BLaER1 treated with 17β-estradiol and CSF1 and Interleukin-3, amounts not matched to agents 10 nM and 100 nM (cell line): ENCODE data around the gene CFAP77.
A peak's percentile ranks its signal among the peaks of the same experiment; 100 is the strongest.

Source experiments
- H3K27ac ChIP-seq, 11 experiments: shearing (Covaris generic); formaldehyde crosslinking; 2 replicates each; pipeline ENCODE4 v1.8.1; 2022
- H3K27me3 ChIP-seq, 11 experiments: shearing (Covaris generic); formaldehyde crosslinking; 2 replicates each; pipeline ENCODE4 v1.8.1; 2022
- H3K36me3 ChIP-seq, 11 experiments: shearing (Covaris generic); formaldehyde crosslinking; 2 replicates each; pipeline ENCODE4 v1.8.1; 2022
- H3K4me1 ChIP-seq, 10 experiments: shearing (Covaris generic); formaldehyde crosslinking; 2 replicates each; pipeline ENCODE4 v1.8.1; 2022
- H3K4me2 ChIP-seq, 11 experiments: shearing (Covaris generic); formaldehyde crosslinking; 2 replicates each; pipeline ENCODE4 v1.8.1; 2022
- H3K4me3 ChIP-seq, 10 experiments: shearing (Covaris generic); formaldehyde crosslinking; 2 replicates each; pipeline ENCODE4 v1.8.1; 2022
- H3K9ac ChIP-seq, 11 experiments: shearing (Covaris generic); formaldehyde crosslinking; 2 replicates each; pipeline ENCODE4 v1.8.1; 2022
- H3K9me3 ChIP-seq, 11 experiments: shearing (Covaris generic); formaldehyde crosslinking; replicated peaks in 1 of 11; 2 replicates each; pipeline ENCODE4 v1.8.1; 2022
- H4K20me1 ChIP-seq, 11 experiments: shearing (Covaris generic); formaldehyde crosslinking; 2 replicates each; pipeline ENCODE4 v1.8.1; 2022
- Cebpa-rat ChIP-seq, 11 experiments: shearing (Covaris generic); IDR thresholded peaks; 2 replicates each; pipeline ENCODE4 v1.8.1; 2022

The CFAP77 gene

GRCh38 chr9:132472599-132472998 lies 62.6 kb downstream of the CFAP77 start:
- Histone ChIP-seq H3K9ac (0 out of 22 replicates have a peak overlapping the region, but pooled peaks of 1 of the 11 experiments have one; percentile 7), H3K27me3 (no peaks in the 10 kb centered on the region), H3K27ac (no peak overlapping the region), H4K20me1 (no peaks in the 10 kb centered on the region), H3K9me3 (no peaks in the 10 kb centered on the region), H3K4me3 (no peak overlapping the region), H3K36me3 (no peaks in the 10 kb centered on the region), H3K4me2 (peak overlapping the region in 8 of 11 experiments; percentile 21 to 66 (median 48); a peak in 15 of 22 replicates), H3K4me1 (peaks cover 0 to 20% (median 13%) of the 10 kb centered on the region in 10 experiments; a peak in 14 of 20 replicates)
- no peak for TF ChIP-seq Cebpa-rat (IDR thresholded peaks at IDR 0.05)

- H3K4me3 ChIP-seq: no peak overlapping the region
- H3K4me1 ChIP-seq: peaks cover 0 to 27% (median 18%) of the 10 kb centered on the region in 10 experiments; a peak in 16 of 20 replicates
- H3K36me3 ChIP-seq: no peaks in the 10 kb centered on the region
- no peak overlapping the region for H3K27ac ChIP-seq
- TF ChIP-seq Cebpa-rat (IDR thresholded peaks at IDR 0.05): no peak
- H3K9ac ChIP-seq: no peak overlapping the region
- no peaks in the 10 kb centered on the region for H4K20me1 ChIP-seq
- H3K9me3 ChIP-seq: no peaks in the 10 kb centered on the region
- H3K27me3 ChIP-seq: no peaks in the 10 kb centered on the region
- H3K4me2 ChIP-seq: no peak overlapping the region
These were observed 64.2 kb downstream of the CFAP77 start for GRCh38 chr9:132474253-132474652.

- peaks cover 13 to 50% (median 43%) of the 10 kb centered on the region in 10 experiments for H3K4me1 ChIP-seq
- H3K4me3 ChIP-seq: no peak overlapping the region
- no peak overlapping the region for H3K27ac ChIP-seq
- peak overlapping the region in 6 of 11 experiments; percentile 24 to 82 (median 69); a peak in 12 of 22 replicates for H3K4me2 ChIP-seq
- H4K20me1 ChIP-seq: no peaks in the 10 kb centered on the region
- peaks cover 0 to 12% (median 0%) of the 10 kb centered on the region in 11 experiments; a peak in 5 of 22 replicates for H3K27me3 ChIP-seq
- no peaks in the 10 kb centered on the region for H3K9me3 ChIP-seq
- H3K9ac ChIP-seq: no peak overlapping the region
- H3K36me3 ChIP-seq: no peaks in the 10 kb centered on the region
- TF ChIP-seq Cebpa-rat (IDR thresholded peaks at IDR 0.05): no peak
These were observed 68.5 kb downstream of the CFAP77 start for GRCh38 chr9:132478353-132479050.

- Histone ChIP-seq H3K36me3 (no peaks in the 10 kb centered on the region), H3K9me3 (no peaks in the 10 kb centered on the region), H3K9ac (no peak overlapping the region), H3K27ac (no peak overlapping the region), H3K4me1 (peaks cover 13 to 60% (median 53%) of the 10 kb centered on the region in 10 experiments), H3K27me3 (peaks cover 0 to 12% (median 0%) of the 10 kb centered on the region in 11 experiments; a peak in 5 of 22 replicates), H3K4me3 (no peak overlapping the region), H3K4me2 (peak overlapping the region in 9 of 11 experiments; percentile 12 to 82 (median 66); a peak in 17 of 22 replicates), H4K20me1 (no peaks in the 10 kb centered on the region)
- no peak for TF ChIP-seq Cebpa-rat (IDR thresholded peaks at IDR 0.05)
These were observed 69.7 kb downstream of the CFAP77 start for GRCh38 chr9:132479733-132480132.

GRCh38 chr9:132481053-132481849 lies 71.2 kb downstream of the CFAP77 start:
- Histone ChIP-seq H3K4me3 (peak overlapping the region in 1 of 10 experiments; percentile 19; a peak in 3 of 20 replicates), H3K27me3 (peaks cover 0 to 14% (median 0%) of the 10 kb centered on the region in 11 experiments; a peak in 6 of 22 replicates), H3K27ac (peak overlapping the region in 4 of 11 experiments; percentile 1 to 36 (median 14); a peak in 1 of 22 replicates), H4K20me1 (no peaks in the 10 kb centered on the region), H3K36me3 (no peaks in the 10 kb centered on the region), H3K4me1 (peaks cover 14 to 72% (median 60%) of the 10 kb centered on the region in 10 experiments), H3K9me3 (no peaks in the 10 kb centered on the region), H3K9ac (peak overlapping the region in 2 of 11 experiments; percentile 25 to 34; a peak in 3 of 22 replicates), H3K4me2 (peak overlapping the region; percentile 57 to 97 (median 79))
- TF ChIP-seq Cebpa-rat (IDR thresholded peaks at IDR 0.05): no peak

GRCh38 chr9:132482196-132482813 lies 72.3 kb downstream of the CFAP77 start:
- Histone ChIP-seq H3K27ac (0 out of 22 replicates have a peak overlapping the region, but pooled peaks of 1 of the 11 experiments have one; percentile 20), H3K4me2 (peak overlapping the region; percentile 57 to 97 (median 79)), H3K9me3 (no peaks in the 10 kb centered on the region), H3K27me3 (peaks cover 0 to 24% (median 0%) of the 10 kb centered on the region in 11 experiments; a peak in 8 of 22 replicates), H4K20me1 (no peaks in the 10 kb centered on the region), H3K4me3 (peak overlapping the region in 6 of 10 experiments; percentile 0 to 19 (median 6); a peak in 3 of 20 replicates), H3K36me3 (no peaks in the 10 kb centered on the region), H3K4me1 (peaks cover 23 to 82% (median 70%) of the 10 kb centered on the region in 10 experiments), H3K9ac (peak overlapping the region in 4 of 11 experiments; percentile 16 to 37 (median 32); a peak in 3 of 22 replicates)
- TF ChIP-seq Cebpa-rat (IDR thresholded peaks at IDR 0.05): no peak

GRCh38 chr9:132485393-132485792 lies 75.4 kb downstream of the CFAP77 start:
- Histone ChIP-seq H3K4me3 (no peak overlapping the region), H3K27me3 (peaks cover 0 to 38% (median 0%) of the 10 kb centered on the region in 11 experiments; a peak in 8 of 22 replicates), H3K4me1 (peaks cover 23 to 90% (median 72%) of the 10 kb centered on the region in 10 experiments), H3K9ac (no peak overlapping the region), H3K27ac (no peak overlapping the region), H3K4me2 (peak overlapping the region in 6 of 11 experiments; percentile 7 to 62 (median 35); a peak in 8 of 22 replicates), H4K20me1 (no peaks in the 10 kb centered on the region), H3K36me3 (no peaks in the 10 kb centered on the region), H3K9me3 (no peaks in the 10 kb centered on the region)
- no peak for TF ChIP-seq Cebpa-rat (IDR thresholded peaks at IDR 0.05)

- no peak for TF ChIP-seq Cebpa-rat (IDR thresholded peaks at IDR 0.05)
- Histone ChIP-seq H3K9ac (peak overlapping the region in 9 of 11 experiments; percentile 1 to 62 (median 36); a peak in 13 of 22 replicates), H3K27me3 (peaks cover 0 to 34% (median 0%) of the 10 kb centered on the region in 11 experiments; a peak in 8 of 22 replicates), H3K4me2 (peak overlapping the region; percentile 73 to 98 (median 90)), H3K4me1 (peaks cover 17 to 75% (median 58%) of the 10 kb centered on the region in 10 experiments), H3K4me3 (peak overlapping the region; percentile 11 to 58 (median 38); a peak in 17 of 20 replicates), H3K27ac (peak overlapping the region in 3 of 11 experiments; percentile 12 to 52 (median 39); a peak in 3 of 22 replicates), H3K9me3 (no peaks in the 10 kb centered on the region), H3K36me3 (no peaks in the 10 kb centered on the region), H4K20me1 (no peaks in the 10 kb centered on the region)
These were observed 76.8 kb downstream of the CFAP77 start for GRCh38 chr9:132486706-132487350.
